WI38 (cell line): ENCODE results near the gene PROSER2.

Source experiments
- H3K4me3 ChIP-seq: 2 replicates; pipeline ENCODE4 v1.5.1; 2011; ENCODE audit warnings: low read depth, mild to moderate bottlenecking, control low read depth, low read length
- TF ChIP-seq, protein P1 (sequence below): IDR thresholded peaks from 2 replicates; pipeline ENCODE4 v1.5.1; 2012; ENCODE audit warnings: low read depth, mild to moderate bottlenecking, control low read depth, low read length

Gene PROSER2

DNA sequence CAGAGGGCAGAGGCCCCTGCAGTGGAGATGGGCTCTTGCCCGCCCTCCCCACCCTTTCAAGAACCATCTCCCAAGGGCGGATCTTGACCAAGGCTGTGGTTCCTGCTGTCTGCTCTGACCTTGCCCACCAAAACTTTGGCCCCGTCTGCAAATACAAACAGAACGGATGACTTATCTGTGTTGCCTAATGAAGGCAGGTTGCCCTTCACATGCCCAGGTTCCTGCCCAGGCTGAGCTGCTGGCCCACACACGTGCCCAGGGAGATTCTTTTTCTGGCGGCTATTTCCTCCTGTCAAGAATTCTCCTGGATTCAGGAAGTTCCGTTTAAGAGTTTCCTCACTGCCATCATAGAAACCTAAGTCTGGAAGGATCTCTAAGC, 78.3 kb downstream of the PROSER2 start:
- H3K4me3 ChIP-seq, result no peak overlapping the region
- TF ChIP-seq, protein P1, sequence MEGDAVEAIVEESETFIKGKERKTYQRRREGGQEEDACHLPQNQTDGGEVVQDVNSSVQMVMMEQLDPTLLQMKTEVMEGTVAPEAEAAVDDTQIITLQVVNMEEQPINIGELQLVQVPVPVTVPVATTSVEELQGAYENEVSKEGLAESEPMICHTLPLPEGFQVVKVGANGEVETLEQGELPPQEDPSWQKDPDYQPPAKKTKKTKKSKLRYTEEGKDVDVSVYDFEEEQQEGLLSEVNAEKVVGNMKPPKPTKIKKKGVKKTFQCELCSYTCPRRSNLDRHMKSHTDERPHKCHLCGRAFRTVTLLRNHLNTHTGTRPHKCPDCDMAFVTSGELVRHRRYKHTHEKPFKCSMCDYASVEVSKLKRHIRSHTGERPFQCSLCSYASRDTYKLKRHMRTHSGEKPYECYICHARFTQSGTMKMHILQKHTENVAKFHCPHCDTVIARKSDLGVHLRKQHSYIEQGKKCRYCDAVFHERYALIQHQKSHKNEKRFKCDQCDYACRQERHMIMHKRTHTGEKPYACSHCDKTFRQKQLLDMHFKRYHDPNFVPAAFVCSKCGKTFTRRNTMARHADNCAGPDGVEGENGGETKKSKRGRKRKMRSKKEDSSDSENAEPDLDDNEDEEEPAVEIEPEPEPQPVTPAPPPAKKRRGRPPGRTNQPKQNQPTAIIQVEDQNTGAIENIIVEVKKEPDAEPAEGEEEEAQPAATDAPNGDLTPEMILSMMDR, result no peak

DNA sequence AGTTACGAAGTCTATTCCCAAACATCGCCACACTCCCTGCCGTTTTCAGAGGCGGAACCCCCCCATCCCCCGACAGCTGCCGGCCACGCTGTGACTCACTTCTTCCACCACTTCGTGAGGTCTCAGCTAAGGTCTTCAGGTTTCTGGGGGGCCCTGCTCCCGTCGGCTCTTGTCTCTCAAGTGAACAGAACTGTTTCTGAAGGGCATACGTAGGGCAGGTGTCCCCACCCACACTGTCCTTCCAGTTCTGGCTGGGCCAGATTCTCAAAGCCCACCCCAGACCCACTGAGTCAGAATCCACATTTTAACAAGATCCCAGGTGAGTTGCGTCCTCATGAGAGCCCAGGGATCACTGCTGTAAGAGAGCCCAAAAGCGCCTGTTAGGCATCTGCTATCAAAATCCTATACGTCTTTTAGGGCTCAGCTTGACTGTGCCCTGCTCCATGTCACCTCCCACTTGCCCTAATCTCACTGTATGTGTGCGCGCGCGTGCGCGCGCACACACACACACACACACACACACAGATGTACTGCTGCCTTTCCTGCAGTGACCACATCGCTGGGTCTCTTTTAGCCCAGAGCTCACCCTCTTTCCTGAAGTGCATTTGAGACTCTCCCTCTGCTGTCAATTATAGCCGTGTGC, 78.8 kb downstream of the PROSER2 start:
- TF ChIP-seq, protein P1, result no peak
- H3K4me3 ChIP-seq, result no peak overlapping the region

DNA sequence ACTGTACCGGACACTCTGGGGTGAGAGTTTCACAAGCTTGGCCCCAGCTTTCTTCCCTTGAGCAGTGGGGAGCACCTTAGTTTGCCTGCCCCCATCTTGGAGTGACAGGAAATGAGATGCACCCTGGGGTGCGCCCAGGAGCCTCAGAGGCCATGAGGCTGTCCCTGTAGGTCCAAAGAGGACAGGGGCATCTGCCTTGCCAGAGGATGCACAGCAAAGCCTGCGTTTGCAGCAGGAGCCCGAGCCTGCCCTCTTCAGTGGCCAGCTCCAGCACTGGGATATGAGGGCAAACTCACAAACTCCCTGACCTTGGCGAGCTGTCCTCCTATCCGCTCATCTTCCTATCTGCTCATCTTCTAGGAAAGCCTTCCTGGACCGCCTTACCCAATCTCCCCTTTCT, 79.5 kb downstream of the PROSER2 start:
- TF ChIP-seq, protein P1, result no peak
- no peak overlapping the region for H3K4me3 ChIP-seq

DNA sequence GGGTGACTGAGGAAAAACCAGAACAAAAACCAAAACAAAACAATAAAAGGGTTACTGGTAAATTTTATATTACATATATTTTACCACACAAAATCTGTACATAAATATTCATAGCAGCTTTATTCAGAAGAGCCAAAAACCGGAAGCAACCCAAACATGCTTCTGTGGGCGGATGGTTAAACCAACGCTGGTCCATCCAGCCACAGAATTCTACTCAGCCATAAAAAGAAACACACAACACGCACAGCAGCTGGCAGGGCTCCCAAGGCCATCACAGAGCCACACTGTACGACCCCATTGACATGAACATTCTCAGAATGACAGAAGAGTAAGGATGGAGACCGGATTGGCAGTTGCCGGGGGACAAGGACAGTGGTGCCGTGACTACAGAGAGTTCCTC, 83.6 kb downstream of the PROSER2 start:
- TF ChIP-seq, protein P1, result no peak
- no peak overlapping the region for H3K4me3 ChIP-seq

DNA sequence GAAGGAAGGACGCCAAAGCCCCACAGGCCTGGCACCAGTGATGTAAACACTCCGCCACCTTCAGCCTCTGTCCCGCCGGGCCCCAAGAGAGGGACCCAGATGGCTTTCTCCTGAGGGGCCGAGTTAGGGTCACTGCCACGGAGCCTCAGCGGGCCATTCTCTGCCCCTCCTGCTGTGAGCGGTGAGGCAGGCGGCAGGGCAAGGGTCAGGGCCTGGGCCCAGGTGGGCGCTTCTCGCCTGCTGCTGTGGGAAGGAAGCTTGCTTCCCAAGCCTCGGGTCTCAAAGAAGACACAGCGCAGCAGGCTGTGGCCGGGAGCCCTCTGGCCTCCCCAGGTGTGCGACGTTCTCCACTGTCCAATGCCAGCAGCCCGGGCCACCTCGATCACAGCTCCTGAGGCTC, 84.8 kb downstream of the PROSER2 start:
- TF ChIP-seq, protein P1, result no peak
- no peak overlapping the region for H3K4me3 ChIP-seq

DNA sequence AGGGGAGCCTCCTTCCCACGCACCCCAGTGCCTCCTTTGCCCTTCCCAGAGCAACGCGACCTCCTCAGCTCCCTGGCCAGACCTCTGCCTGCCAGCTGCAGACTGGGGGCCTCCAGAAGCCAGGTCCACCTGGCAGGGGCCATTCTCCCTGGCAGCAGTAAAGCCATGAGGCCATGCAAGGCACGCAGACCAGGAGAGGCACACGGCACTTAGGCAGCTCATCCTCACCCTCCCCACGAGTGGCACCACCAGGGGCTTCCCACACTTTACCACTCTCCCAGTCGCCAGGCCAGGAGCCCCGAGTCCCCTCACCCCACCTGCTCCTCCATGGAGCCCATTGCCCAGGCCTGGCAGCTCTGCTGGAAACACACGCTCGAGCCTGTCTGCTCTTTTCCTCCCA, 85.4 kb downstream of the PROSER2 start:
- no peak overlapping the region for H3K4me3 ChIP-seq
- TF ChIP-seq, protein P1, result no peak

DNA sequence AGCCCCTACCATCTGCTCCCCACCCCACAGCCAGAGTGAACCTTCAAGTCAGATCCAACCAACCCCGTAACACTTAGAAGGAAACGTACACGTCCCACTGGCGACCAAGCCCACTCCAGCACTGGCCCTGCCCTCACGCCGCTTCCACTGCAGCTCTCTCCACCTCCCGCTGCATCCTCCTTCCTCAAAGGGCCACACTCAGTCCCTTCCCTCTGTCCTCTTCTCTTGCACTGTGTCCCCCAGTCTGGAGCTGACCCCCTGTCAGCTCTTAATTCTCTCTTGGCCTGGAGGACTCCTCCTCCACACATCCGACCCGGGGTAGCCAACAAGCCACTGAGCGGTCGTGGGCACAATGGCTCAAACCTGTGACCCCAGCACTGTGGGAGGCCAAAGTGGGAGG, 85.8 kb downstream of the PROSER2 start:
- H3K4me3 ChIP-seq, result no peak overlapping the region
- TF ChIP-seq, protein P1, result no peak
